GM21717 (cell line): ENCODE data around the gene C21orf91.
"Not testable (repeated sequence)": the region's sequence is repeated elsewhere in the genome, so short reads cannot be mapped to it uniquely, and the experiment has no call there.

Experiments used
- ATAC-seq: cut with Tn5 transposase; IDR thresholded peaks from one replicate; pipeline ENCODE4 v1.9.1; 2021; ENCODE audit warnings: mild to moderate bottlenecking, moderate library complexity; ENCODE audit not compliant: unreplicated experiment

The C21orf91 gene

GRCh38 chr21:17780539-17780938 lies 38.6 kb downstream of the C21orf91 start:
- ATAC-seq = peak; percentile 42

GRCh38 chr21:17779980-17780379 lies 39.2 kb downstream of the C21orf91 start:
- ATAC-seq = no peak

DNA sequence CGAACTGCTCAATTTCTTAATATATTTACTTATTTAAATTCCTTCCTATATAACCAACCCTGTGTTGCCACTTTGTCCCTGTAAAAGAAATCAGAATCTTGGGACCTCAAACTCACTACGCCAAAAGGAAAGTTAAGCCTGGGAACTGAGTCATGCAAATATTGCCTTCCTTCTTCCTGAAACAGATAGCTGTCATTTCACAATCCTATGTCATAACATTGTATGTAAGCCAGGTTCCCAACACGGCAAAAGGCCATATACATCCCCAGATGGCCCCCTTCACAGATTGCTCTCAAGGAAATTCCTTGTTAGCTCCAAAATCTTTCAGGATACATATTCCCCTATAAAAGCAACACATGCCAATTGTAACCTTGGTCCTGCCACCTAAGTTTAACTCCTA lies 39.7 kb downstream of the C21orf91 start:
- ATAC-seq = no peak

DNA sequence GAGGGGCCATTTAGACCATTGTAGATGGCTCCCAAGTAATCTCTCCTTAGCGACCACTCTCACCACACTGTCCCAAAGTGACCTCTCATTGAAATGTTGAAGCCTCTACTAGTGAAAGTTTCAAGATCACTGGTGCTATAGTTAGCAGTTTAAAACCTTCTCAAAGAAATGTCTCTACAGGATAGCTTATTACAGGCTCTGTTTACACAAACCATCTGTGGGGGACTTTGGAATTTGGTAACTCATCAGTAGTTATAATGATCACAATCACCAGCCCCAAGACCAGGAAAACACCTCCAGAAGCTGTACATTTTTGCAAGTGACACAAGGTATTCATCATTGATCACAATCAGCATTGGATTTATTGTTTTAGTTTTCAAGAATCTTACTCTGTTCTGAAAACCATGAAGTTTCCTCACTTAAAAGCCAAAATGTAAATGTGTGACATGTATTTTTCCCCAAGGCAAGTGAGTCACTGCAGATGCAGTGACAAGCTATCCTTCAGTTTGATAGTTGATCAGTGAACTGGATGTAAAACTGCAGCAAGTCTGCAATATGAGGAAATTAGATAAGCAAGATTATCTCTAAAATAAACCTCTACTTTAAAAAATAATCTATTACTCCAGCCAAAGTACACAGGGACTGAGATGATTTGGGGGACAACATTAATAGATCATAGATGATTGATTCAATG lies 41.9 kb downstream of the C21orf91 start:
- ATAC-seq = no peak

DNA sequence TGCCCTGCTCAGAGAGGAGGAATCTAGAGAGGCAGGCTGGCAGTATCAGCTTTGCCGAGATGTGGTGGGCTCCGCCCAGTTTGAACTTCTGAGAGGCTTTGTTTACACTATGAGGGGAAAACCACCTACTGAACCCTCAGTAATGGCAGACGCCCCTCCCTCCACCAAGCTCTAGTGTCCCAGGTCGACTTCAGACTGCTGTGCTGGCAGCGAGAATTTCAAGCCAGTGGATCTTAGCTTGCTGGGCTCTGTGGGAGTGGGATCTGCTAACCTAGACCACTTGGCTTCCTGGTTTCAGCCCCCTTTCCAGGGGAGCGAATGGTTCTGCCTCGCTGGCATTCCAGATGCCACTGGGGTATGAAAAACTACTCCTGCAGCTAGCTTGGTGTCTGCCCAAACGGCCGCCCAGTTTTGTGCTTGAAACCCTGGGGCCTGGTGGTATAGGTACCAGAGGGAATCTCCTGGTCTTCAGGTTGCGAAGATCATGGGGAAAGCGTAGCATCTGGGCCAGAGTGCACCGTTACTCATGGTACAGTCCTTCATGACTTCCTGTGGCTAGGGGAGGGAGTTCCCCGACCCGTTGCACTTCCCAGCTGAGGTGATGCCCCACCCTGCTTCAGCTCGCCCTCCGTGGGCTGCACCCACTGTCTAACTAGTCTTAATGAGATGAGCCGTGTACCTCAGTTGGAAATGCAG lies 43.6 kb downstream of the C21orf91 start:
- ATAC-seq = peak; percentile 53

DNA sequence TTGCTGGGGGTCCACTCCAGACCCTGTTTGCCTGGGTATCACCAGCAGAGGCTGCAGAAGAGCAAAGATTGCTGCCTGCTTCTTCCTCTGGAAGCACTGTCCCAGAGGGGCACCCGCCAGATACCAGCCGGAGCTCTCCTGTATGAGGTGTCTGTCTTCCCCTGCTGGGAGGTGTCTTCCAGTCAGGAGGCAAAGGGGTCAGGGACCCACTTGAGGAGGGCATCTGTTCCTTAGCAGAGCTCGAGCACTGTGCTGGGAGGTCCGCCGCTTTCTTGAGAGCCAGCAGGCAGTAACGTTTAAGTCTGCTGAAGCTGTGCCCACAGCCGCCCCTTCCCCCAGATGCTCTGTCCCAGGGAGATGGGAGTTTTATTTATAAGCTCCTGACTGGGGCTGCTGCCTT lies 44.1 kb downstream of the C21orf91 start:
- not testable (repeated sequence) for ATAC-seq

DNA sequence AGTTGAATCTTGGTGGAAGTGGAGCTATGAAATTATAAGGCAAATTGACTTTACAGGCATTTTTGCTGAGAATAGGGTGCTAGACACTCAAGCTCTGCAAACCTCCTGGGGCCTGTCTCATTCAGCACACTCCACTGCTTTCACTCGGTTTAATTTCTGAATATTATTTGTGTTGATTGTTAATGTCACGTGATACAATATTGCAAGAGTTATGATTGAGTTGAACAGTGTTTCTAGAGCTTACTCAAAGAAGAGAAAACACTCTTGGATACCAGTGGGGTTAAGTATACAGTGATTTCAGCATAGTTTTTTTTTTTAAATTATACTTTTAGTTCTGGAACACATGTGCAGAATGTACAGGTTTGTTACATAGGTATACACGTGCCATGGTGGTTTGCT lies 49.7 kb downstream of the C21orf91 start:
- ATAC-seq = no peak

GRCh38 chr21:17768840-17769446 lies 50.2 kb downstream of the C21orf91 start:
- no peak for ATAC-seq

DNA sequence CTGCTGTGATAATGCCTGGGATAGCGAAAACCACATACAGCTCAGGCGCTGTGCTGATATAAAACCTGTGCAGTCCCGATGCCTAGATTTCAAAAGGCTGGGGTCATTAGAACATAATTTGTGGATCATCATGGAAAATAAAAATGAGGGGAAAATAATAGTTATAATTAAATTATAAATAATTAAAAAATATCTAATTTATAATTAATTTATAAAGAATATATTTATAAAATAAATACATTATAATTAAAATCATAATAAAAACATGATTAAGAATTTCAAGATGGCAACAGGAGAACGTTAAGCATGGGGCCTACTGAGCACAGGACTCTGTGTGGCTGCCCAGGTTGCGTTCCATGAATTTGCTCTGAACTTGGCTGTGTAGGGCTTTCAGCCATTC lies 53.9 kb downstream of the C21orf91 start:
- ATAC-seq = no peak

DNA sequence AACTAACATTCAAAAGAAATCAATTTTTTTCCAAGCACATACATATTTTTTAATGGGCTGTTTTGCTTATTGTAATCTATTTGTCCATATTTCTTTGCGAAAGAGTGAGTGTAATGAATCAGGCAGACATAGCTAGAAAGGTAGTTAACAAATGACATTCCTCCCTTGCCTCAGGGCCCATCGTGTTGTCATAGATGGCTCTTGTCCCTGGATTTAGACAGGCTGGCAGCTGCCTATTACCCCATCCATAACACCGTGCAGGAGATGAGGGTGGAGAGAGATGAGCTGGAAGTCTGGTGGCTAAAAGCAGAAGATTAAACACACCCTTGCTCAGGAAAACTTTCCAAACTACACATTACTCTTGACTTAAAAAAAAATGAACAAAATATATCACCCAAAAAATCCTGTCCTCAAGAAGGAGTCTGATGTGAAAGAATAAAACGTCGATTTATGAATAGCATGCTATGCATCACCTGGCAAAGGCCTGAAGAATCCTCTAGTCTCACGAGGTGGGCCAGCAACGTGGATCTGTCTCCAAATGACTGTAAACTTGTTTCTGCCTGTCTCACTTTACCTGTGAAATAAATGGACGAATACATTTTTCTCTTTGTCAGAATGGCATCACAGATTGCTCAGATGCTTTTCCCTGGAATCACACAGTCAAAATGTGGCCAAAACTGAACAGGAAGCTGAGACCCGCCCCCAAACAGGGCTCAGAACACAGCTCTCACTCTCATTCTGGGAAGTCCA lies 55.7 kb downstream of the C21orf91 start:
- ATAC-seq = no peak

GRCh38 chr21:17759511-17760178 lies 59.5 kb downstream of the C21orf91 start:
- no peak for ATAC-seq

- ATAC-seq = no peak
Observed at GRCh38 chr21:17758683-17759082, 60.5 kb downstream of the C21orf91 start.

DNA sequence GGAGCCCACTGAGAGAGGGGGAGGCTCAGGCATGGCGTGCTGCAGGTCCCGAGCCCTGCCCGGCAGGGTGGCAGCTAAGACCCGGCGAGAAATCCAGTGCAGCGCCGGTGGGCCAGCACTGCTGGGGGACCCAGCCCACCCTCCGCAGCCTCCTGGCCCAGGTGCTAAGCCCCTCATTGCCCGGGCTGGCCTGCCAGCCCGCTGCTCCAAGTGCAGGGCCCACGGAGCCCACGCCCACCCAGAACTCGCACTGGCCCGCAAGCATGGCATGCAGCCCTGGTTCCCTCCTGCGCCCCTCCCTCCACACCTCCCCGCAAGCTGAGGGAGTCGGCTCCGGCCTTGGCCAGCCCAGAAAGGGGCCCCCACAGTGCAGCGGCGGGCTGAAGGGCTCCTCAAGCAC lies 61.5 kb downstream of the C21orf91 start:
- ATAC-seq = no peak

DNA sequence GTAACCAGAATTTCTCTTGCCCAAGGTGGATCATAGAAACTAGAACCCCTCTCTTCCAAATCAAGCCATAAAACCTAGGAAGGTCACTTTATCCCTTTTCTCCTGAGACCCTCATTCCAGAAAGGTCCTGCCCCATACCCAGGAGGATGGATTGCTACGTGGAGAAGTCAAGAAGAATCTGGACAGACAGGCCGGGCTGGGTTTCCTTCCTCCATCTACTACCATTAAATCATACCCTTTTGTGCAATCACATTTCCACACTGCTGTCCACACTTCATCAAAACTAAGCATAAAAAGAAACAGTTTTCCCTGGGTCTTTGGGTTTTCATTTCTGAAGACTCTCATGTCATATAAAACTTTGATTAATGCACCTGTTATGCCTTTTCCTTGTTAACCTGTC lies 65.4 kb downstream of the C21orf91 start:
- ATAC-seq = no peak

GRCh38 chr21:17752171-17752570 lies 67.0 kb downstream of the C21orf91 start:
- ATAC-seq = no peak

DNA sequence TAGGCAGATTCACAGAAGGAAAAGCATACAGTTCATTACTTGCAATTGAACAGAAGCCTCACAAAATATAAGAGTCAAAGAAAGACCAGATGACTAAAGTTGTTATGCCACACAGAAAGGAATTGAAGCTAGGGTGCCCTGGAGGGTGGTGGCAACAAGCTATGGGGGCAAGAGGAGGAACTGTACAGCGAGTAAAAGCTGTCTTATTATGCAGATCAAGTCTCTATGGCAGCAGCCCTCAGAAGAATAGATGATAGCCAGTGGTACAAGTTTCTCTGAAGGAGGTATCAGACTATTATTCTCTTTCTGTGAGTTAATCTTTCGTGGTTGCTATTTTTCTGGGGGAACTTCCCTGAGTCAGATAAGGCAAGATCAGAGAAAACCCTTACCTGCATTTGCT lies 72.2 kb downstream of the C21orf91 start:
- ATAC-seq = no peak

DNA sequence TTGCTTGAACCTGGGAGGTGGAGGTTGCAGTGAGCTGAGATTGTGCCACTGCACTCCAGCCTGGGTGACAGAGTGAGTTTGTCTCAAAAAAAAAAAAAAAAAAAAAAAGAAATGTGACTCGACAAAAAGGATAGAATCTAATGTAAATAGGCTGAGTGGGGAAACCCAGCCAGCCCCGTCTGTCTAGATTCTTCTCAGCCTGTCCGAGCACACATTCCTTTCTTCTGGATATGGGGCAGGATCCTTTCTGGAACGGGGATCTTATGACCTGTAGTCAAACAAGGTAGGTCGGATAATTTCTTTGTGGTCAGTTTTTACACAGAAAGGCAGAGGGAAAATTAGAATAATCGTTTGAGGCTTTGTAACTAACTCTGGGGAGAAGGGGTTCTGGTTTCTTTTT lies 74.1 kb downstream of the C21orf91 start:
- no peak for ATAC-seq

DNA sequence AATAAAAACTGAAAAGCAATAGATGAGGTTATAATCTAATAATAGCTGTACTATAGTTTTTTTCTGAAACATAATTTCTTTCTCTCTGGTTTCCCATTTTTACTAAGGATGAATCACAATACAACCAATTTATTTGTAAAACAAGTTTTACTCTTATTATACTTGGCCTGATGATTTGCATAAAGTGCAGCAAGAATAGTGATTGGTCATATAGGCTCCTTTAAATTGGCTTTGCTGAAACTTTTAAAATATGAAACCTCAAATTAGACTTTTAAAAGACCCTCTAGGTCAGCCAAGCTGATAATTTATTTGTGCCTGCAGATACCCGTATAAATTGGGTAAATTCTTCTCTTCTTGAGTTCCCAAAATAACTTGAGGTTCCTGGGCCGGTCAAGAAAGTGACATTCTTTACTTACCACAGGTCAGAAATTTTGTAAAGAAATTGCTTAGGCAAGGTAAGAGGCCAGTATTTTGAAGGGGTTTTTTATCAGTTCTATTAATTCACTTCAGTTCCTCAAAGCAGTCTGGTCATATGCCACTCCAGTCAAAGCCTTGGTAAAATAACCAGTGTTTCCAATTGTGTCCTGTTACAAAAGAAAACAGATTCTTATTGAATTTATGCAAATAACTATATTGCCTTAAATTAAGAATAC lies 76.1 kb downstream of the C21orf91 start:
- ATAC-seq = no peak

GRCh38 chr21:17742181-17742580 lies 77.0 kb downstream of the C21orf91 start:
- no peak for ATAC-seq
